M059J (cell line): Measurements from ENCODE around the gene COL13A1. TPM values are rescaled to one million over a fixed set of nuclear protein-coding genes. Genes with fewer than 3 reads are reported as not detected.

Source experiments
- total RNA-seq: library from RNA; depleted of rRNA; stranded (reverse); fragments of >200 nt; shearing (Covaris generic); gene quantifications from 2 replicates; pipeline ENCODE4 v1.2.3, GENCODE V29; 2014; rRNA removed

COL13A1 gene
- total RNA-seq, 1 experiment from 2014 or later = 15.6 TPM

Other genes with a start within 250 kb of the COL13A1 start
- gene NEUROG3, start 228.5 kb upstream of the COL13A1 start, total RNA-seq = not detected in 2 replicates
- gene FAM241B, start 171.7 kb upstream of the COL13A1 start, total RNA-seq = 1.9 and 2.8 TPM in 2 replicates